CD4-positive, alpha-beta T cell (primary cell): ENCODE measurements around the gene S100A16. TPM values are rescaled to one million over a fixed set of nuclear protein-coding genes. Genes with fewer than 3 reads are reported as not detected.

Experiments
- ATAC-seq: fragments of 200-7000 bp; cut with Tn5 transposase; one replicate; pipeline ENCODE4 v1.10.0; 2022; ENCODE audit warnings: mild to moderate bottlenecking; ENCODE audit not compliant: poor library complexity
- CTCF ChIA-PET: fragments of 350-600 bp; sonication (Branson Sonifier 250); formaldehyde crosslinking; loops from one replicate; lab custom pipeline; 2021; ENCODE audit warnings: antibody characterized with exemption, inconsistent platforms; lab: Charles Lee
- POLR2A ChIA-PET: fragments of 350-600 bp; sonication (Branson Sonifier 250); formaldehyde crosslinking; loops from one replicate; lab custom pipeline; 2021; ENCODE audit warnings: antibody characterized with exemption, inconsistent platforms; lab: Charles Lee
- DNase-seq, 14 experiments: peaks; one replicate each; pipeline ENCODE4 v3.0.0-alpha.2; 2013 to 2020; ENCODE audit warnings: mixed read lengths in 2 of 14
- H3K27ac ChIP-seq, 2 donors: one replicate each; pipeline versions ENCODE4 v1.5.1 to v1.7.0; 2013; ENCODE audit warnings: low read length in 2 of 2, low read depth in 1 of 2, mild to moderate bottlenecking in 1 of 2
- H3K27me3 ChIP-seq, 2 experiments: 1 replicate in 1 of 2; 2 replicates in 1 of 2; pipeline versions ENCODE4 v1.6.1 to v1.7.0; 2013; ENCODE audit warnings: low read length in 2 of 2, control low read depth in 1 of 2, mild to moderate bottlenecking in 1 of 2, moderate library complexity in 1 of 2; ENCODE audit not compliant: insufficient read depth in 2 of 2, control insufficient read depth in 1 of 2
- H3K36me3 ChIP-seq: one replicate; pipeline ENCODE4 v1.6.1; 2013; ENCODE audit warnings: low read length, control low read depth; ENCODE audit not compliant: insufficient read depth
- H3K4me1 ChIP-seq: one replicate; pipeline ENCODE4 v1.6.1; 2013; ENCODE audit warnings: low read length, control low read depth; ENCODE audit not compliant: insufficient read depth
- H3K4me3 ChIP-seq: one replicate; pipeline ENCODE4 v1.5.1; 2013; ENCODE audit warnings: mild to moderate bottlenecking, low read length, moderate library complexity
- H3K9me3 ChIP-seq, 2 experiments: 1 replicate in 1 of 2; 2 replicates in 1 of 2; pipeline versions ENCODE4 v1.6.1 to v1.7.0; 2013; ENCODE audit warnings: low read length in 2 of 2, mild to moderate bottlenecking in 2 of 2, control low read depth in 1 of 2, moderate library complexity in 1 of 2; ENCODE audit not compliant: control insufficient read depth in 1 of 2, insufficient read depth in 1 of 2
- H3K27ac Mint-ChIP-seq: one replicate; pipeline ENCODE4 v1.8.0; 2020; ENCODE audit warnings: mixed read lengths
- H3K27me3 Mint-ChIP-seq: one replicate; pipeline ENCODE4 v1.8.0; 2021; ENCODE audit warnings: mixed read lengths
- H3K36me3 Mint-ChIP-seq: one replicate; pipeline ENCODE4 v1.8.0; 2021; ENCODE audit warnings: low read depth, mixed read lengths
- H3K4me1 Mint-ChIP-seq: one replicate; pipeline ENCODE4 v1.8.0; 2021; ENCODE audit warnings: low read depth, mixed read lengths
- H3K4me3 Mint-ChIP-seq: one replicate; pipeline ENCODE4 v1.8.0; 2020; ENCODE audit warnings: mild to moderate bottlenecking, mixed read lengths
- H3K9me3 Mint-ChIP-seq: one replicate; pipeline ENCODE4 v1.8.0; 2020; ENCODE audit warnings: mixed read lengths
- CTCF ChIP-seq: fragments of 200-600 bp; IDR thresholded peaks from one replicate; pipeline ENCODE4 v1.8.0; 2022; ENCODE audit warnings: antibody characterized with exemption, mild to moderate bottlenecking
- intact Hi-C, 2 experiments: fragments of 100-400 bp; cut with DNase I in 1 of 2; cut with micrococcal nuclease in 1 of 2; formaldehyde crosslinking; loops; one replicate each; pipeline versions ENCODE4 v1.15.1 to v1.9.0; 2023 to 2025; cut with DNase I, micrococcal nuclease
- total RNA-seq, 174 experiments: library from RNA in 2 of 174; stranded (reverse) in 2 of 174; gene quantifications; one replicate each; pipeline ENCODE4 v1.2.3 and lab custom pipeline; 2021 to 2026

S100A16 gene
- total RNA-seq, 2 experiments from 2014 or later, result not detected

GRCh38 chr1:153614906-153615305 lies 2.0 kb upstream of the S100A16 start:
- Mint-ChIP-seq H3K36me3 (no peaks in the 10 kb centered on the region), H3K9me3 (no peaks in the 10 kb centered on the region), H3K27ac (no peak overlapping the region), H3K4me1 (peaks cover 5% of the 10 kb centered on the region), H3K4me3 (no peak overlapping the region), H3K27me3 (no peaks in the 10 kb centered on the region)
- no peaks in the 10 kb centered on the region for H3K27me3 ChIP-seq
- H3K4me3 ChIP-seq, result no peak overlapping the region
- CTCF ChIA-PET, result no interaction called here
- no peaks in the 10 kb centered on the region for H3K36me3 ChIP-seq
- no peak for TF ChIP-seq CTCF
- ATAC-seq (no peak), DNase-seq (no peak)
- H3K4me1 ChIP-seq, result peaks cover 7% of the 10 kb centered on the region
- H3K9me3 ChIP-seq, result no peaks in the 10 kb centered on the region
- H3K27ac ChIP-seq, result no peak overlapping the region
- intact Hi-C loops, result loop anchor here in 1 of 2 experiments (5.0 kb wide), 1 partner anchor 43 kb away; no protein-coding TSS in a partner anchor
- POLR2A ChIA-PET, result interaction anchor here (1.0 kb wide), 1 partner anchor 19 kb away, joined by 3 read pairs; the partner anchor contains the start of gene CHTOP

- no peak overlapping the region for H3K4me3 Mint-ChIP-seq
- H3K4me1 Mint-ChIP-seq, result peaks cover 5% of the 10 kb centered on the region
- Histone ChIP-seq H3K4me1 (peaks cover 7% of the 10 kb centered on the region), H3K27me3 (no peaks in the 10 kb centered on the region), H3K4me3 (no peak overlapping the region), H3K9me3 (no peaks in the 10 kb centered on the region), H3K36me3 (no peaks in the 10 kb centered on the region), H3K27ac (no peak overlapping the region)
- H3K27me3 Mint-ChIP-seq, result no peaks in the 10 kb centered on the region
- no peaks in the 10 kb centered on the region for H3K36me3 Mint-ChIP-seq
- TF ChIP-seq CTCF, result no peak
- ATAC-seq, result no peak
- CTCF ChIA-PET, result no interaction called here
- POLR2A ChIA-PET, result interaction anchor here (1.0 kb wide), 1 partner anchor 19 kb away, joined by 3 read pairs; the partner anchor contains the start of gene CHTOP
- H3K27ac Mint-ChIP-seq, result no peak overlapping the region
- no peaks in the 10 kb centered on the region for H3K9me3 Mint-ChIP-seq
- DNase-seq, result no peak
- intact Hi-C loops, result no loop called here
Observed at GRCh38 chr1:153614189-153614900, 1.4 kb upstream of the S100A16 start.

- intact Hi-C loops, result no loop called here
- no peaks in the 10 kb centered on the region for H3K9me3 Mint-ChIP-seq
- no peak for TF ChIP-seq CTCF
- H3K36me3 ChIP-seq, result no peaks in the 10 kb centered on the region
- no peak for DNase-seq
- H3K4me3 Mint-ChIP-seq, result no peak overlapping the region
- no peak overlapping the region for H3K27ac Mint-ChIP-seq
- no peaks in the 10 kb centered on the region for H3K27me3 Mint-ChIP-seq
- no peak overlapping the region for H3K4me3 ChIP-seq
- H3K9me3 ChIP-seq, result no peaks in the 10 kb centered on the region
- H3K4me1 Mint-ChIP-seq, result peaks cover 5% of the 10 kb centered on the region
- no peaks in the 10 kb centered on the region for H3K27me3 ChIP-seq
- H3K27ac ChIP-seq, result no peak overlapping the region
- H3K36me3 Mint-ChIP-seq, result no peaks in the 10 kb centered on the region
- CTCF ChIA-PET, result no interaction called here
- POLR2A ChIA-PET, result no interaction called here
- H3K4me1 ChIP-seq, result peaks cover 7% of the 10 kb centered on the region
- no peak for ATAC-seq
Observed at GRCh38 chr1:153613406-153613805, 469 bp upstream of the S100A16 start.
